Smooth muscle cell (in vitro differentiated cells): ENCODE measurements around the gene ATP5F1E. TPM values are rescaled to one million over a fixed set of nuclear protein-coding genes. Genes with fewer than 3 reads are reported as not detected.
"Not testable (repeated sequence)": the region's sequence is repeated elsewhere in the genome, so short reads cannot be mapped to it uniquely, and the experiment has no call there.

Source experiments
- DNase-seq: peaks from one replicate; lab custom pipeline; 2025; ENCODE audit not compliant: unreplicated experiment; lab: John Stamatoyannopoulos, UW
- H2AFZ ChIP-seq: fragments of 200-600 bp; sonication (generic); 2 replicates; pipeline ENCODE4 v1.6.0; 2016; ENCODE audit warnings: antibody characterized with exemption, low read depth, mild to moderate bottlenecking
- H3F3A ChIP-seq: fragments of 200-600 bp; sonication (generic); 2 replicates; pipeline ENCODE4 v1.6.0; 2017; ENCODE audit warnings: antibody characterized with exemption, low read depth
- H3K27ac ChIP-seq: fragments of 200-600 bp; sonication (generic); 2 replicates; pipeline ENCODE4 v1.5.1; 2016; ENCODE audit warnings: low read depth, mild to moderate bottlenecking
- H3K27me3 ChIP-seq: fragments of 200-600 bp; sonication (generic); 2 replicates; pipeline ENCODE4 v1.6.1; 2016; ENCODE audit warnings: low read depth, mild to moderate bottlenecking
- H3K36me3 ChIP-seq: fragments of 200-600 bp; sonication (generic); 2 replicates; pipeline ENCODE4 v1.5.1; 2016; ENCODE audit warnings: low read depth
- H3K4me1 ChIP-seq: fragments of 200-600 bp; sonication (generic); 2 replicates; pipeline ENCODE4 v1.5.1; 2016; ENCODE audit warnings: low read depth
- H3K4me2 ChIP-seq: fragments of 200-600 bp; sonication (generic); 2 replicates; pipeline ENCODE4 v1.6.0; 2016; ENCODE audit warnings: mild to moderate bottlenecking
- H3K4me3 ChIP-seq: fragments of 200-600 bp; sonication (generic); 2 replicates; pipeline ENCODE4 v1.5.1; 2016; ENCODE audit warnings: mild to moderate bottlenecking
- H3K79me2 ChIP-seq: fragments of 200-600 bp; sonication (generic); 2 replicates; pipeline ENCODE4 v1.6.0; 2016; ENCODE audit warnings: low read depth, mild to moderate bottlenecking
- H3K9ac ChIP-seq: fragments of 200-600 bp; sonication (generic); 2 replicates; pipeline ENCODE4 v1.6.0; 2016; ENCODE audit warnings: low read depth
- H3K9me3 ChIP-seq: fragments of 200-600 bp; sonication (generic); replicated peaks from 2 replicates; pipeline ENCODE4 v1.5.1; 2016; ENCODE audit warnings: low read depth
- H4K20me1 ChIP-seq: fragments of 200-600 bp; sonication (generic); 2 replicates; pipeline ENCODE4 v1.6.0; 2016; ENCODE audit warnings: low read depth
- WGBS: methylation state at CpG from one replicate; pipeline ENCODE4 v1.1.7; 2016; ENCODE audit warnings: low lambda C conversion rate; 5-methylcytosine and 5-hydroxymethylcytosine counted together
- polyA plus RNA-seq: library from polyadenylated mRNA; unstranded; fragments of >200 nt; fragmentation: Nextera tagmentation; extraction: Ambion mirVana; gene quantifications from 2 replicates; pipeline ENCODE4 v1.2.1, GENCODE V29; 2016
- total RNA-seq: library from RNA; depleted of rRNA; stranded (reverse); fragments of >200 nt; gene quantifications from 2 replicates; pipeline ENCODE4 v1.2.3, GENCODE V29; 2014
- TF ChIP-seq, protein P1 (sequence below): fragments of 200-600 bp; sonication (generic); IDR thresholded peaks from 2 replicates; pipeline ENCODE4 v1.5.1; 2017; ENCODE audit warnings: borderline replicate concordance, mild to moderate bottlenecking, antibody characterized with exemption; ENCODE audit not compliant: insufficient read depth, poor library complexity, severe bottlenecking

ATP5F1E gene
- total and polyA plus RNA-seq, 2 experiments from 2014 or later = 48.6 to 265 TPM

DNA sequence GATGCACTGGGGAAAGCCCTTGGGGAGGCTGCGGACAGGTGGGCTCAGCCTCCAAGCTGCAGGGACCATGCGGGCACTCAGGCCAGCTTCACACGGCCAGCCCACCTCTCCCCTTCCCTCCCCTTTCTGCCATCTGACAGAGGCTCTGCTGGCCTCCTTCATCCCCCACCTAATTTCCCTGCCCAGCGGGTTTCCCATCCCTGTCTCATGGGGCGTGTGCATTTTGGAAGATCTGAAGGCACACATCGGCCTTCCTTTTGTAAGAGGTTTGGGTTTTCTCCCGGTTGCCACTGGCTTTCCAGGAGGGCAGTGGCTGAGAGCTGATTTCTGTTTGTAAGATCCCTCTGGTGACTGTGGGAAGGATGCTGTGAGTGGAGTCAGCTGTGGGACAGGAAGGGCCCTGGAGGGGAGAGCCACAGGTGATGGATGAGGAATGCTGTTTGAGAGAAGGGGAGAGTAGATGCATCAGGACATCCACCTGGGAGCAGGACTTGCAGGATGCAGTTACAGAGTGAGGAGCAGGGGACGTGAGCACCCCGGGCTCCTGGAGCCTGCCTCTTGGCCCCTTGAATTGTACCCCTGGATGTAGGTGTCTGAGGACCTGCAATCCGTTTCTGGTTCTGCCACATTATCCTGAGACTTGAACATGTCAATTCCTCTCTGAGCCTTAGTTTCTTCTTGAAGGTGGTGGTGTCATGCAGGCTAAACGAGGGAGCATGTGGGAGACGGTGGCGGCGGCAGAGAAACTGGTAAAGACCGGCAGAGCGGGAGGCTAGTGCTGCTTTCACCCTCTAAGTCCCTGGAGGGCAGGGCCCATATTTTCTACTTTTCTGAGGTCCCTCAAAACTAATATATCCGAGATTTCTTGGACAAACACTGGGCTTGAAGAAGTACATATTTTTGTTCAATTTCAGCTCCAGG is 18.8 kb downstream of the ATP5F1E start:
- H3K36me3 ChIP-seq = no peaks in the 10 kb centered on the region
- H3K27ac ChIP-seq = peak overlapping the region; percentile 75
- TF ChIP-seq, protein P1, sequence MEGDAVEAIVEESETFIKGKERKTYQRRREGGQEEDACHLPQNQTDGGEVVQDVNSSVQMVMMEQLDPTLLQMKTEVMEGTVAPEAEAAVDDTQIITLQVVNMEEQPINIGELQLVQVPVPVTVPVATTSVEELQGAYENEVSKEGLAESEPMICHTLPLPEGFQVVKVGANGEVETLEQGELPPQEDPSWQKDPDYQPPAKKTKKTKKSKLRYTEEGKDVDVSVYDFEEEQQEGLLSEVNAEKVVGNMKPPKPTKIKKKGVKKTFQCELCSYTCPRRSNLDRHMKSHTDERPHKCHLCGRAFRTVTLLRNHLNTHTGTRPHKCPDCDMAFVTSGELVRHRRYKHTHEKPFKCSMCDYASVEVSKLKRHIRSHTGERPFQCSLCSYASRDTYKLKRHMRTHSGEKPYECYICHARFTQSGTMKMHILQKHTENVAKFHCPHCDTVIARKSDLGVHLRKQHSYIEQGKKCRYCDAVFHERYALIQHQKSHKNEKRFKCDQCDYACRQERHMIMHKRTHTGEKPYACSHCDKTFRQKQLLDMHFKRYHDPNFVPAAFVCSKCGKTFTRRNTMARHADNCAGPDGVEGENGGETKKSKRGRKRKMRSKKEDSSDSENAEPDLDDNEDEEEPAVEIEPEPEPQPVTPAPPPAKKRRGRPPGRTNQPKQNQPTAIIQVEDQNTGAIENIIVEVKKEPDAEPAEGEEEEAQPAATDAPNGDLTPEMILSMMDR = no peak
- WGBS = 93% methylated on average over 17 of the region's 17 CpGs
- no peak for DNase-seq
- peaks cover 6% of the 10 kb centered on the region for H3K4me1 ChIP-seq
- H3K4me3 ChIP-seq = no peak overlapping the region
- no peak overlapping the region for H3K4me2 ChIP-seq
- no peaks in the 10 kb centered on the region for H3K9me3 ChIP-seq
- peak overlapping the region; percentile 22 for H3K9ac ChIP-seq
- no peak overlapping the region for H2AFZ ChIP-seq
- no peaks in the 10 kb centered on the region for H3K27me3 ChIP-seq
- H3F3A ChIP-seq = no peaks in the 10 kb centered on the region
- H4K20me1 ChIP-seq = no peaks in the 10 kb centered on the region
- no peaks in the 10 kb centered on the region for H3K79me2 ChIP-seq

DNA sequence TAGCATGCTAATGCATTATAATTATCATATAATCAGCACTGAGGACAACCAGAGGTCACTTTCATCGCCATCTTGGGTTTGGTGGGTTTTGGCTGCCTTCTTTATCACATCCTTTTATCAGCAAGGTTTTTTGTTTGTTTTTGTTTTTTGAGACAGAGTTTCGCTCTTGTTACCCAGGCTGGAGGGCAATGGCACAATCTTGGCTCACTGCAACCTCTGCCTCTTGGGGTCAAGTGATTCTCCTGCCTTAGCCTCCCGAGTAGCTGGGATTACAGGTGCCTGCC is 20.3 kb downstream of the ATP5F1E start:
- H3F3A ChIP-seq, H3K4me3 ChIP-seq, H3K79me2 ChIP-seq, H3K9me3 ChIP-seq, H3K27me3 ChIP-seq, H3K36me3 ChIP-seq, H3K4me2 ChIP-seq, H4K20me1 ChIP-seq, H2AFZ ChIP-seq, H3K4me1 ChIP-seq, DNase-seq: not testable (repeated sequence)
- 98% methylated on average over 3 of the region's 3 CpGs for WGBS
- peak overlapping the region; percentile 94 for H3K9ac ChIP-seq
- H3K27ac ChIP-seq = peak overlapping the region; percentile 98

DNA sequence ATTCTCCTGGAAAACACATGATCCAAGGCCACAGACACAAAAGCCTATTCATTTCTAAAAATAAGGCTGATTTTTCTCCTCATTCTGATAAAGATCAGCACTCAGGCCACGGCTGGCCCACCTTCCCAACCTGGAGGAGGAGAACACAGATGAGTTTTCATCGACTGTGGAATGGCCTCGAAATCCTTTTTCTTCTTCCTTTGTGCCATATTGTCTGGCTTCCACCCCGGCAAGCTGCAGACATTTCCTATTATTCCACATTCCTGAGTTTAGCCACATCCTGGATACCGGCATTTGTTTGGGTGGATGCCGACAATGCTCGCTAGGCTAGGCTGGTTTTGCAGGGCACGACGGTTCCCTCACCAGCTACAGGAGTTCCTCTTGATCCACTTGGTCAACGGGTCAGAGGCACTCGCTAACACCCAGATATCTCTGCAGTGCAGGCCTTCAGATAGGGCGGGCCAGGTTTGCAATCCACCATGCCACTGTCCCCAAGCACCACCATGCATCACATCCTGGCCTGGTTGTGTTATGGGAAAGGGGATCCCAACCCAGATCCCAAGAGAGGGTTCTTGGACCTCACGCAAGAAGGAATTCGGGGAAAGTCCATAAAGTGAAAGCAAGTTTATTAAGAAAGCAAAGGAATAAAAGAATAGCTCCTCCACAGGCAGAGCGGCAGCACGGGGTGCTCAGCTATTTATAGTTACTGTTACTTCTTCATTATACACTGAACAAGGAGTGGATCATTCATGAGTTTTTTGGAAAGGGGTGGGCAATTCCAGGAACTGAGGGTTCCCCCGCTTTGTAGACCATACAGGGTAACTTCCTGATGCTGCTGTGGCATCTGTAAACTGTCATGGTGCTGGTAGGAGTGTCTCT is 20.9 kb downstream of the ATP5F1E start:
- TF ChIP-seq, protein P1 = no peak
- no peak for DNase-seq
- peak overlapping the region; percentile 94 for H3K9ac ChIP-seq

DNA sequence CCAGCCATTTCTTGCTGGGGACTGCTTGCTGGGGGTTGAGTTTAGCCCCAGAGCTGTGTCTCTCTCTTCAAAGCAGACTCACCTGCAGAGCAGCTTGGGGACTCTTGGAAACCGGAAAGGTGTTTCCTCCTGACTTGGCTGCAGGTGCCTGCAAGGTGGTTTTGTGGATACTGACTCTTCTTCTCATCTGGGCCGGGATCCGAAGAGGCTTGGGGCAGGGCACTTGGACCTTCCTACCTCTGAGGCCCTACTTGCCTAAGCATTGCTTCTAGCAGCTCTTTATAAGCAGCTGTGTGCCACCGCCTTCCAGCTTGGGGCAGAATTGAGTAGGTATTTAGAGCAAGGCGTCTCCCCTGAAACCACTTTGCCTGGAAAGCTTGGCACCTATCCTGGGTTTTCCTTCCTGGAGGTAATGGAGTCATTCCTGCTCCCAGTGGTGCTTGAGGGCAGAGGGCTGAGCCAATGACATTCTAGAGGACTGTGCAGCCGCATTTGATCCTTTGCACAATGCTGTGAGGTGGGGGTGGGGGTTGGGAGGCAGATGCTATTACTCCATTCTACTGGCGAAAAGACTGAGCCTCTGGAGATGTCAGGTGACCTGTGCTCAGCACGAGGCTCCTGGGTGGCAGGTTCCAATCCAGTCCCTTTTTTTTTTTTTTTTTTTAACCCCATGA is 21.7 kb downstream of the ATP5F1E start:
- H4K20me1 ChIP-seq = no peaks in the 10 kb centered on the region
- no peak overlapping the region for H3K4me3 ChIP-seq
- H3K79me2 ChIP-seq = peaks cover 12% of the 10 kb centered on the region
- H3K4me2 ChIP-seq = peak overlapping the region; percentile 60
- no peak for DNase-seq
- no peaks in the 10 kb centered on the region for H3K9me3 ChIP-seq
- no peaks in the 10 kb centered on the region for H3K36me3 ChIP-seq
- whole genome bisulfite sequencing = 71% methylated on average over 8 of the region's 8 CpGs
- no peak overlapping the region for H2AFZ ChIP-seq
- TF ChIP-seq, protein P1 = no peak
- peak overlapping the region; percentile 94 for H3K9ac ChIP-seq
- no peaks in the 10 kb centered on the region for H3F3A ChIP-seq
- H3K27me3 ChIP-seq = no peaks in the 10 kb centered on the region
- peak overlapping the region; percentile 98 for H3K27ac ChIP-seq
- peaks cover 16% of the 10 kb centered on the region for H3K4me1 ChIP-seq

More for the DNA sequence above, 20.9 kb downstream of the ATP5F1E start:
- no peaks in the 10 kb centered on the region for H3K9me3 ChIP-seq
- peaks cover 5% of the 10 kb centered on the region for H3K79me2 ChIP-seq
- H3K27me3 ChIP-seq = no peaks in the 10 kb centered on the region
- H3K4me1 ChIP-seq = peaks cover 15% of the 10 kb centered on the region
- H3K4me3 ChIP-seq = no peak overlapping the region
- peak overlapping the region; percentile 98 for H3K27ac ChIP-seq
- H4K20me1 ChIP-seq = no peaks in the 10 kb centered on the region
- no peak overlapping the region for H2AFZ ChIP-seq
- no peaks in the 10 kb centered on the region for H3F3A ChIP-seq
- H3K36me3 ChIP-seq = no peaks in the 10 kb centered on the region
- 46% methylated on average over 17 of the region's 17 CpGs for WGBS
- H3K4me2 ChIP-seq = peak overlapping the region; percentile 60
